DND-41 (cell line): ENCODE results near the gene FADS6.

Experiments used
- ATAC-seq: fragments of 200-7000 bp; cut with Tn5 transposase; 3 replicates; pipeline ENCODE4 v1.9.1; 2021; ENCODE audit warnings: low read depth; ENCODE audit not compliant: insufficient read depth
- DNase-seq: peaks from one replicate; pipeline ENCODE4 v3.0.0-alpha.2; 2020
- H2AFZ ChIP-seq: 2 replicates; pipeline ENCODE4 v1.6.0; 2012; ENCODE audit warnings: low read depth, low read length
- H3K27ac ChIP-seq: 2 replicates; pipeline ENCODE4 v1.5.1; 2012; ENCODE audit warnings: low read length, inconsistent platforms
- H3K27me3 ChIP-seq: fragments of 200-600 bp; sonication (generic); 2 replicates; pipeline ENCODE4 v1.6.0; 2012; ENCODE audit warnings: low read length, mild to moderate bottlenecking, inconsistent platforms; ENCODE audit not compliant: insufficient read depth, poor library complexity
- H3K36me3 ChIP-seq: 2 replicates; pipeline ENCODE4 v1.5.1; 2012; ENCODE audit warnings: low read length, inconsistent platforms; ENCODE audit not compliant: insufficient read depth
- H3K4me1 ChIP-seq: 2 replicates; pipeline ENCODE4 v1.5.1; 2012; ENCODE audit warnings: mild to moderate bottlenecking, low read length; ENCODE audit not compliant: insufficient read depth
- H3K4me2 ChIP-seq: 2 replicates; pipeline ENCODE4 v1.6.0; 2012; ENCODE audit warnings: mild to moderate bottlenecking, moderate library complexity, low read length, inconsistent platforms; ENCODE audit not compliant: insufficient read depth
- H3K4me3 ChIP-seq, 2 experiments: fragments of 200-600 bp in 1 of 2; shearing (Covaris generic) in 1 of 2; 2 replicates each; pipeline ENCODE4 v1.5.1; 2012 to 2016; ENCODE audit warnings: inconsistent platforms in 2 of 2, low read length in 2 of 2, mild to moderate bottlenecking in 2 of 2, low read depth in 1 of 2, moderate library complexity in 1 of 2
- H3K79me2 ChIP-seq: 2 replicates; pipeline ENCODE4 v1.6.0; 2012; ENCODE audit warnings: low read length, inconsistent platforms; ENCODE audit not compliant: insufficient read depth
- H3K9ac ChIP-seq: 2 replicates; pipeline ENCODE4 v1.6.0; 2012; ENCODE audit warnings: low read depth, mild to moderate bottlenecking, inconsistent platforms, low read length, moderate library complexity
- H3K9me3 ChIP-seq: 2 replicates; pipeline ENCODE4 v1.5.1; 2012; ENCODE audit warnings: low read length, moderate library complexity, mild to moderate bottlenecking, inconsistent platforms; ENCODE audit not compliant: insufficient read depth, severe bottlenecking
- H4K20me1 ChIP-seq: 2 replicates; pipeline ENCODE4 v1.6.0; 2012; ENCODE audit warnings: low read length; ENCODE audit not compliant: insufficient read depth
- EZH2 ChIP-seq: IDR thresholded peaks from 3 replicates; pipeline ENCODE4 v1.6.1; 2012; ENCODE audit warnings: borderline replicate concordance, low read depth, mild to moderate bottlenecking, moderate library complexity, low read length, inconsistent platforms; ENCODE audit not compliant: severe bottlenecking
- TF ChIP-seq, protein P1 (sequence below): IDR thresholded peaks from 2 replicates; pipeline ENCODE4 v1.5.1; 2012; ENCODE audit warnings: borderline replicate concordance, low read length, moderate library complexity, mild to moderate bottlenecking; ENCODE audit not compliant: poor library complexity, severe bottlenecking; ENCODE audit errors: extremely low read depth

FADS6 gene

DNA sequence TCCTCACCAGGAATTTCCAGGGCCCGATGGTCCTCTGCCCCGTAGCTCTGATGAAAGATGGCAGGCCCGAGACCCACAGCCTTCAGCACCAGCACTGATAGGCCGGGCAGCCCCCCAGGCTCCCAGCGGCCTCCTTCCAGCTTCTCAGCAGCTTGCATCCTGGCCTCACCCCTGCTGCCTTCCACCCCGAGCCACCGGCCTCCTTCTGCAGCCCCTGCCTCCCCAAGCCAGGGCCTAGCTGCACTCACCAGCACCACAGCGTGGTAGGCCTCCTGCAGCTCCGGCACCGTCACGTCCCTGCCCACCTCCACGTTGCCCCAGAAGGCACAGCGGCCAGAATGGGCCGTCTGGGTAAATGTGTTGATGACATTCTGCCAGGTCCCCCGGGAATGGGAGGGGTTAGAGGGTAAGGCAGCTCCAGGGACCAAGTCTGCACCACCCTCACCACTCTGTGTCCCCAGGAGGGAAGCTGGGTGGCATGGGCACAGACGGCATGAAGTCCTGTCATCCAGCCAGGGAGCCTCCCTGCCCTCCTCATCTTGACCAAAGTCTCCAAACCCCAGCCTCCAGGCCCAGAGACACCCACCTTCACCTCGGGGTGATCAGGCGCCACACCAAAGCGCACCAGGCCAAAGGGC is 27.1 kb downstream of the FADS6 start:
- Histone ChIP-seq H3K4me2 (no peak overlapping the region), H3K4me1 (peaks cover 3% of the 10 kb centered on the region), H3K27me3 (no peaks in the 10 kb centered on the region), H4K20me1 (no peaks in the 10 kb centered on the region; the same call in 1 of the 2 replicates), H3K4me3 (no peak overlapping the region), H3K36me3 (no peaks in the 10 kb centered on the region), H3K9ac (no peak overlapping the region), H3K79me2 (0 out of 2 replicates have a peak, but pooled peaks cover under 1% of the 10 kb centered on the region), H3K27ac (no peak overlapping the region), H3K9me3 (no peaks in the 10 kb centered on the region), H2AFZ (no peak overlapping the region)
- TF ChIP-seq, protein P1, sequence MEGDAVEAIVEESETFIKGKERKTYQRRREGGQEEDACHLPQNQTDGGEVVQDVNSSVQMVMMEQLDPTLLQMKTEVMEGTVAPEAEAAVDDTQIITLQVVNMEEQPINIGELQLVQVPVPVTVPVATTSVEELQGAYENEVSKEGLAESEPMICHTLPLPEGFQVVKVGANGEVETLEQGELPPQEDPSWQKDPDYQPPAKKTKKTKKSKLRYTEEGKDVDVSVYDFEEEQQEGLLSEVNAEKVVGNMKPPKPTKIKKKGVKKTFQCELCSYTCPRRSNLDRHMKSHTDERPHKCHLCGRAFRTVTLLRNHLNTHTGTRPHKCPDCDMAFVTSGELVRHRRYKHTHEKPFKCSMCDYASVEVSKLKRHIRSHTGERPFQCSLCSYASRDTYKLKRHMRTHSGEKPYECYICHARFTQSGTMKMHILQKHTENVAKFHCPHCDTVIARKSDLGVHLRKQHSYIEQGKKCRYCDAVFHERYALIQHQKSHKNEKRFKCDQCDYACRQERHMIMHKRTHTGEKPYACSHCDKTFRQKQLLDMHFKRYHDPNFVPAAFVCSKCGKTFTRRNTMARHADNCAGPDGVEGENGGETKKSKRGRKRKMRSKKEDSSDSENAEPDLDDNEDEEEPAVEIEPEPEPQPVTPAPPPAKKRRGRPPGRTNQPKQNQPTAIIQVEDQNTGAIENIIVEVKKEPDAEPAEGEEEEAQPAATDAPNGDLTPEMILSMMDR, result no peak
- no peak for TF ChIP-seq EZH2
- ATAC-seq, result no peak
- no peak for DNase-seq

DNA sequence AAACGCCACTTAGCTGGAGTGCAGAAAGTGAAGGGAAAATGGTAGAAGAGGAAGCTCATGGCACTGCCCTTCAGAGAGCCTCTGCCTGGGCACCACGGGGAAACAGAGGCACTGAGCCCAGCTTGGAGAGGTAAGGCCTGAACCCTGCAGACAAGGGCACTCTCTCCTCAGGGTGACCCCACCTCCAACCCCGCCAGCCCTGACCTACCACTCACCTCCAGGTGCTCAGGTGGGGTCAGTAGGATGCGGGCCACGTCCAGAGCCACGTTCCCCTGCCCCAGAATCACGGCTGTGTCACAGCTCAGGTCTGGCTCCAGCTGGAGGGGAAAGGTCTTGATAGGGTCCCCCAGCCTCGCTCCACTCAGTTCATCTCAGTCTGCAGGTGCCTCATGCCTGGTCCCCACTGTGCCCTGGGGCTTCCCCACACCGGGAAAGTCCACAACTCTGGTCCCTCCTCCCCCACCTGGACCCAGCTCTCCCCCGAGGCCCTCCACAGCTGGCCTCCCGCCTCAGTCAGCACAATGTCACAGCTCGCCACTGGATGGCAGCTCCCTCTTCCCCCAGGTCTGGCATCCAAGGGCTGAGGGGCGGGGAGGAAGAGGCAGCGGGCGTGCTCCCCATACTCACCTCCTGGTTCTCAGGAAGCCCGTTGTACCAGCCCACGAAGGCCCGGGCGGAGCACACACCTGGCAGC is 27.8 kb downstream of the FADS6 start:
- TF ChIP-seq, protein P1, result no peak
- TF ChIP-seq EZH2, result no peak
- ATAC-seq (no peak), DNase-seq (no peak)
- no peaks in the 10 kb centered on the region for H3K79me2 ChIP-seq
- H3K27me3 ChIP-seq, result no peaks in the 10 kb centered on the region
- no peak overlapping the region for H3K27ac ChIP-seq
- no peaks in the 10 kb centered on the region for H3K4me1 ChIP-seq
- no peaks in the 10 kb centered on the region; the same call in 1 of the 2 replicates for H4K20me1 ChIP-seq
- H3K4me2 ChIP-seq, result no peak overlapping the region
- no peak overlapping the region for H3K9ac ChIP-seq
- no peaks in the 10 kb centered on the region for H3K9me3 ChIP-seq
- no peak overlapping the region for H3K4me3 ChIP-seq
- H2AFZ ChIP-seq, result no peak overlapping the region
- no peaks in the 10 kb centered on the region for H3K36me3 ChIP-seq

DNA sequence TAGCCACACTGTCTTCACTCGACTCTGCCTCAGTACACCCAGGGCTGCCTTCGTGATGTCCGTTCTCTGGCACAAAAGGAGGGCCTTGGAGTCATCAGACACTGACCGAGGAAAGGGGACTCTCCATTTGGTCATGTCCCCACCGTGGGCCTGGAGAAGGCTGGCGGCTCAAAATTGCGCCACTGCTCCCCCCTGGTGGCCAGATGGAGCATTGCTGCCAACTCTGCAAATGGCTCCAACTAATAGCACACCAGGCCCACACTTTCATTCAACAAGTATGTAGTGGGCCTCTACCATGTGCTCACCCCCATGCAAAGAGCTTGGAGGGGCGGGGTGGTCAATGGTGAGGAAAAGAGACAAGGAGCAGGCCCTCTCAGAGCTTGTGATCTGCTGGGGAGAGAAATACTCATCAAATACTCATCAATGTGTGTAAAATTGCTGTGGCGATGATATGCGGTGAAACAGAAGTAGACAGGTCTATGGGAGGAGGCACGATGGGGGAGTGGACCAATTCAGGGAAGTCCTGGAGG is 28.5 kb downstream of the FADS6 start:
- H3K4me1 ChIP-seq, result no peaks in the 10 kb centered on the region
- H4K20me1 ChIP-seq, result no peaks in the 10 kb centered on the region; the same call in 1 of the 2 replicates
- no peak overlapping the region for H2AFZ ChIP-seq
- ATAC-seq, result peak; percentile 80
- peaks cover 3% of the 10 kb centered on the region for H3K27me3 ChIP-seq
- H3K4me3 ChIP-seq, result no peak overlapping the region
- H3K79me2 ChIP-seq, result no peaks in the 10 kb centered on the region
- no peaks in the 10 kb centered on the region for H3K36me3 ChIP-seq
- DNase-seq, result peak; percentile 75
- TF ChIP-seq, protein P1, result peak; percentile 98
- TF ChIP-seq EZH2, result no peak
- H3K9me3 ChIP-seq, result no peaks in the 10 kb centered on the region
- no peak overlapping the region for H3K9ac ChIP-seq
- H3K27ac ChIP-seq, result peak overlapping the region; percentile 47
- no peak overlapping the region for H3K4me2 ChIP-seq
